ENCODE results near the gene TLE3. TPM values are rescaled to one million over a fixed set of nuclear protein-coding genes. Genes with fewer than 3 reads are reported as not detected.

The TLE3 gene
- polyA plus RNA-seq, 1 experiment = 3.7 TPM

DNA sequence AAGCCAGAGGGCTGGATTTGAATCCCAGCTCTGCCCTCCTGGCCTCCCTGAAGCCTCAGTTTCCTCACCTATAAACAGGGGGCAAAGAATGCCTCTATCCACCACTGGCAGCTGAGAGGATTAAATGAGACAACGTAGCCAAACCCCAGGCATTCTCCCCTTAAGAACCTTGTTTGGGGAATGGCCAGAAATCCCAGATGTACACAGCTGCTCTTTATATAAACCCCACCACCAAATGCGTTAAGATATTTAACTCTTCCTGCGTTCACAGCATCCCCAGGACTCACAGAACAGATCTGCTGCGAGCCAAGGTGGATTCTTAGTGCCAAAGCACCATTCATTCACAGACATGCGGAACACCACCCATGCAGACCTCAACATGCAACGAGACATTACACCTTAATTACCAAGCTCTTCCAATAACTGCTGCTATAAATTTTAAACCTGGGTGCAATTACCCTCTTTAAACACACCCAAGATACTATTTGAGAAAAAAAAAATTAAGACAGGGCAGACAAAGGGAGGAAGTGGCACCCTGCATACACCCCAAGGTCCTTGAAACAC is 5.2 kb downstream of the TLE3 start:
- TF ChIP-seq, protein P1, sequence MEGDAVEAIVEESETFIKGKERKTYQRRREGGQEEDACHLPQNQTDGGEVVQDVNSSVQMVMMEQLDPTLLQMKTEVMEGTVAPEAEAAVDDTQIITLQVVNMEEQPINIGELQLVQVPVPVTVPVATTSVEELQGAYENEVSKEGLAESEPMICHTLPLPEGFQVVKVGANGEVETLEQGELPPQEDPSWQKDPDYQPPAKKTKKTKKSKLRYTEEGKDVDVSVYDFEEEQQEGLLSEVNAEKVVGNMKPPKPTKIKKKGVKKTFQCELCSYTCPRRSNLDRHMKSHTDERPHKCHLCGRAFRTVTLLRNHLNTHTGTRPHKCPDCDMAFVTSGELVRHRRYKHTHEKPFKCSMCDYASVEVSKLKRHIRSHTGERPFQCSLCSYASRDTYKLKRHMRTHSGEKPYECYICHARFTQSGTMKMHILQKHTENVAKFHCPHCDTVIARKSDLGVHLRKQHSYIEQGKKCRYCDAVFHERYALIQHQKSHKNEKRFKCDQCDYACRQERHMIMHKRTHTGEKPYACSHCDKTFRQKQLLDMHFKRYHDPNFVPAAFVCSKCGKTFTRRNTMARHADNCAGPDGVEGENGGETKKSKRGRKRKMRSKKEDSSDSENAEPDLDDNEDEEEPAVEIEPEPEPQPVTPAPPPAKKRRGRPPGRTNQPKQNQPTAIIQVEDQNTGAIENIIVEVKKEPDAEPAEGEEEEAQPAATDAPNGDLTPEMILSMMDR (IDR thresholded peaks at IDR 0.05; ENCODE audit: insufficient read depth, low read depth, low read length) = no peak
- ChIA-PET CTCF (no interaction called here), POLR2A (no interaction called here)
- Histone ChIP-seq H3K36me3 (ENCODE audit: control insufficient read depth, insufficient read depth, low read length) (peaks cover 4% of the 10 kb centered on the region; the same call in 1 of the 2 replicates), H3K27me3 (ENCODE audit: control insufficient read depth, insufficient read depth, low read length) (0 out of 2 replicates have a peak, but pooled peaks cover 2% of the 10 kb centered on the region), H3K4me3 (ENCODE audit: low read depth, low read length) (no peak overlapping the region)
- DNase-seq (ENCODE audit: low read depth) = no peak

DNA sequence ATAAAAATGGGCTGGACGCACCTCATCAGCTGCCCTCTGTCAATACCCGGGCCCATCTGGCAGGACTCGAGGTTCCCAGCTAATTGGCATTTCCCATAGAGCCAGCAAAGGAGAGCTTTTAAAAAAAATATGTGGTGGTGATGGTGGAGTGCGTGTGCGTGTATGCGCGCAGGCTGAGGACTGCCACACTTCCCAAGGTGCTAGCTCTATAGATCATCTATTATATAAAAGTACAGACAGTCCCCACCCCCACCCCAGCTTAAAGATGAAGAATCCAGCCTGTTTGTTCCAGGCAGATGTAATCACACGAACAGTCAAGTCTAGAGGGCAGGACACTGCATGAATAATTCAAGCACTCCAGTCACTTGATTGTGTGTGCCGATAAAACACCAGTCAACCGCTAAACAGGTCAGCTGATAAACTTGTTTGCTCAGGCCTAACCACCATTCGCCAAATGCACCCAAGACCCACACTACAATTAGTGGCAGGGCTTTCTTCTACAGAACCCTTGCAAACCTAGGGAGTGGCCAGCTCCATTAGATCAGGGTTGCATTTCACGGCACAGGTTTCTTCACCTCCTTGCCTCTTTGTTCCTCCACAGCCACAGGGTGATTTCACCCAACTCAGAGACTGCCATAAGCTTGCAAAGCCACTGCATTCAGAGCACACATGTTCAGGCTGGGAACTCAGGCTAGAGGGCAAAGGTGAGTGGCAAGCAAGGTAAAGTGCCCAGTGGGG is 5.8 kb downstream of the TLE3 start:
- Histone ChIP-seq H3K4me3 (ENCODE audit: low read depth, low read length) (no peak overlapping the region), H3K36me3 (ENCODE audit: control insufficient read depth, insufficient read depth, low read length) (peaks cover 4% of the 10 kb centered on the region; the same call in 1 of the 2 replicates), H3K27me3 (ENCODE audit: control insufficient read depth, insufficient read depth, low read length) (0 out of 2 replicates have a peak, but pooled peaks cover 2% of the 10 kb centered on the region)
- TF ChIP-seq, protein P1 (IDR thresholded peaks at IDR 0.05; ENCODE audit: insufficient read depth, low read depth, low read length) = no peak
- ChIA-PET CTCF (interaction anchor here (0.9 to 1.0 kb wide), 2 partner anchors 241 to 375 kb away, joined by 3 read pairs; no protein-coding TSS in a partner anchor), POLR2A (no interaction called here)
- DNase-seq (ENCODE audit: low read depth) = no peak

DNA sequence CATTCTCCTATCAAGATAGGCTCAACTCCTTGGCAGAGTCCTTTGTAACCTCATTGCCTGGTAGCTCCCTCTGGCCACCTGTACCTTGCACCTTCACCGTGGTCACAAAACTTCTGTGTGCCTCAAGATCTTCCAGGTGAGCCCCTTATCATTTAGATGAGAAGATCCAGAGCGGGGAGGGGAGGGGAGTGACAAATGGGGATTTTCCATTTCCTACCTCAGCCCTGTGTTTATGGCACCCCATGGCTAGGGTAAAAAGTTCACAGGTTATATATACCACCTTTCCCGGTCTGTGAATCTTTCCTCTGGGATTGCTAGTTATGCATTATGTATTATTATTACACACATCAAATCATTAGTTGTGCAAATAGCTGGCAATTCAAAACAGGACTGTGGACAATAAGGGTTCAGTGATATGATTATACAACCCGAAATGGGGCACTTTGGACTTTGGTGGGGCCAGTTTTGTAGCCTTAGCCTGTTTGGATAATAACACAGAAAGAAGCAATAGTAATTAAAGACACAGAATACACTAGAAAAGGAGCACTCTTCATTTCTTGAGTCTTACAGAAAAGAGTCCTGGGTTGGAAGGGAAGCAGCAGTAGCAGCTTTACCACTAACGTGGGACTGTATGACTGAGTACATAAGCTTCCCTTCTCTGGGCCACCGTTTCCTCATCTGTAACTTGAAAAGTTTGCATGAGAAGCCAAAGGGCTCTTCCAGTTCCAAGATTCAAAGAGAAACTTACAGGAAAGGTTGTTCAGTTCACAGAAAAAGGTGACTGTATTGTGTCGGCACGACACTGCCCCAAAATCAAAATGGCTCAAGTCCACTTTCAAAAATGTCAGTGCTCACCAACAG is 7.1 kb downstream of the TLE3 start:
- CTCF ChIA-PET = no interaction called here

DNA sequence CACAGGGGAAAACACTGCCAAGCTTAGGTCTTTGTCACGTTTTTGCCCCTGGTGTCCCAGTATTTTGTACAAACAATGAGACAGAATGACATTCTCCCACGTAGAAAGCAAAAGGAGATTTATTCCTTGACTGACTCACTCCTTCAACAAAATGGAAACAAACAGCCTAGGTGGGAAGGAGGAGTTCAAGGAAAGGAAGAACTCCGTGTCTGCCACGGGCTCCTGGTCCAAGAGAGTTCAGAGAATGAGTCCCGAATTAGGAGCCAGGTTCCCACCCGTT is 8.1 kb downstream of the TLE3 start:
- no peak for DNase-seq (ENCODE audit: low read depth)
- POLR2A ChIA-PET = no interaction called here
- TF ChIP-seq, protein P1 (IDR thresholded peaks at IDR 0.05; ENCODE audit: insufficient read depth, low read depth, low read length) = no peak
- Histone ChIP-seq H3K27me3 (ENCODE audit: control insufficient read depth, insufficient read depth, low read length) (0 out of 2 replicates have a peak, but pooled peaks cover 2% of the 10 kb centered on the region), H3K36me3 (ENCODE audit: control insufficient read depth, insufficient read depth, low read length) (peaks cover 4% of the 10 kb centered on the region; the same call in 1 of the 2 replicates), H3K4me3 (ENCODE audit: low read depth, low read length) (no peak overlapping the region)
- CTCF ChIA-PET = no interaction called here

More for the DNA sequence above, 7.1 kb downstream of the TLE3 start:
- POLR2A ChIA-PET = no interaction called here
- TF ChIP-seq, protein P1 (IDR thresholded peaks at IDR 0.05; ENCODE audit: insufficient read depth, low read depth, low read length) = no peak
- no peak for DNase-seq (ENCODE audit: low read depth)
- peaks cover 4% of the 10 kb centered on the region; the same call in 1 of the 2 replicates for H3K36me3 ChIP-seq (ENCODE audit: control insufficient read depth, insufficient read depth, low read length)
- 0 out of 2 replicates have a peak, but pooled peaks cover 2% of the 10 kb centered on the region for H3K27me3 ChIP-seq (ENCODE audit: control insufficient read depth, insufficient read depth, low read length)
- H3K4me3 ChIP-seq (ENCODE audit: low read depth, low read length) = no peak overlapping the region

Data from BJ (cell line).